Activated CD4-positive, alpha-beta T cell treated with anti-CD3 and anti-CD28 coated beads, Interleukin-2, amount 50 U/mL, for 4 hours (primary cell): ENCODE results near the gene NRDE2.
A peak's percentile ranks its signal among the peaks of the same experiment; 100 is the strongest.

Source experiments
- DNase-seq, 2 experiments: peaks; one replicate each; pipeline ENCODE4 v3.0.0-alpha.2; 2020

The NRDE2 gene

GRCh38 chr14:90296641-90297040, 35.1 kb downstream of the NRDE2 start:
- DNase-seq, result no peak

- DNase-seq, result no peak
Measured at GRCh38 chr14:90295870-90296516, 35.7 kb downstream of the NRDE2 start.

GRCh38 chr14:90294872-90295271, 36.9 kb downstream of the NRDE2 start:
- no peak for DNase-seq

- no peak for DNase-seq
Measured at GRCh38 chr14:90293766-90294730, 37.7 kb downstream of the NRDE2 start.

- DNase-seq, result no peak
Measured at GRCh38 chr14:90291699-90292098, 40.0 kb downstream of the NRDE2 start.

- DNase-seq, result no peak
Measured at GRCh38 chr14:90290337-90291011, 41.3 kb downstream of the NRDE2 start.

- DNase-seq, result no peak
Measured at GRCh38 chr14:90288651-90289355, 42.9 kb downstream of the NRDE2 start.

GRCh38 chr14:90287791-90288190, 44.0 kb downstream of the NRDE2 start:
- no peak for DNase-seq

- no peak for DNase-seq
Measured at GRCh38 chr14:90281756-90282155, 50.0 kb downstream of the NRDE2 start.

- no peak for DNase-seq
Measured at GRCh38 chr14:90281261-90281660, 50.5 kb downstream of the NRDE2 start.

- DNase-seq, result no peak
Measured at GRCh38 chr14:90280096-90280495, 51.6 kb downstream of the NRDE2 start.

GRCh38 chr14:90278199-90279175, 53.3 kb downstream of the NRDE2 start:
- DNase-seq, result no peak

- DNase-seq, result no peak
Measured at GRCh38 chr14:90277581-90278198, 54.1 kb downstream of the NRDE2 start.

GRCh38 chr14:90276646-90277367, 54.9 kb downstream of the NRDE2 start:
- DNase-seq, result no peak

- DNase-seq, result no peak
Measured at GRCh38 chr14:90275820-90276219, 55.9 kb downstream of the NRDE2 start.

GRCh38 chr14:90275458-90275814, 56.3 kb downstream of the NRDE2 start:
- DNase-seq, result no peak

GRCh38 chr14:90274808-90275457, 56.8 kb downstream of the NRDE2 start:
- DNase-seq, result peak; percentile 30 to 36

GRCh38 chr14:90274019-90274418, 57.7 kb downstream of the NRDE2 start:
- no peak for DNase-seq

GRCh38 chr14:90273532-90273931, 58.2 kb downstream of the NRDE2 start:
- DNase-seq, result no peak

- no peak for DNase-seq
Measured at GRCh38 chr14:90272523-90272922, 59.2 kb downstream of the NRDE2 start.
